SK-N-SH treated with all-trans-retinoic acid at 6 μM for 48 hours (cell line): ENCODE results near the gene INSIG2.

Experiments
- ARNTL ChIP-seq: fragments of 450-650 bp; formaldehyde crosslinking; IDR thresholded peaks from 2 replicates; pipeline ENCODE4 v1.5.0; 2020; ENCODE audit warnings: low read depth, mild to moderate bottlenecking, moderate library complexity, borderline replicate concordance
- BACH2 ChIP-seq: fragments of 250-450 bp; sonication (Bioruptor Pico); IDR thresholded peaks from 2 replicates; pipeline ENCODE4 v1.9.0; 2021; ENCODE audit warnings: mild to moderate bottlenecking, borderline replicate concordance
- CSDC2 ChIP-seq: fragments of 250-450 bp; sonication (Bioruptor Pico); IDR thresholded peaks from 2 replicates; pipeline ENCODE4 v1.5.0; 2020; ENCODE audit warnings: mild to moderate bottlenecking, moderate library complexity
- GLIS3 ChIP-seq: fragments of 250-450 bp; sonication (Bioruptor Pico); IDR thresholded peaks from 2 replicates; pipeline ENCODE4 v1.5.0; 2020; ENCODE audit warnings: mild to moderate bottlenecking, moderate library complexity
- PPARA ChIP-seq: fragments of 250-450 bp; sonication (Bioruptor Pico); IDR thresholded peaks from 2 replicates; pipeline ENCODE4 v1.5.0; 2020; ENCODE audit warnings: mild to moderate bottlenecking, borderline replicate concordance
- RARB ChIP-seq: fragments of 250-450 bp; sonication (Bioruptor Pico); IDR thresholded peaks from 2 replicates; pipeline ENCODE4 v1.8.0; 2021; ENCODE audit warnings: mild to moderate bottlenecking, moderate library complexity
- TOX ChIP-seq: fragments of 250-450 bp; sonication (Bioruptor Pico); IDR thresholded peaks from 2 replicates; pipeline ENCODE4 v1.8.0; 2021; ENCODE audit warnings: mild to moderate bottlenecking, moderate library complexity, borderline replicate concordance
- ZC3H10 ChIP-seq: fragments of 250-450 bp; sonication (Bioruptor Pico); IDR thresholded peaks from 2 replicates; pipeline ENCODE4 v1.5.1; 2021; ENCODE audit warnings: mild to moderate bottlenecking, moderate library complexity
- ZFP3 ChIP-seq: fragments of 250-450 bp; sonication (Bioruptor Pico); IDR thresholded peaks from 2 replicates; pipeline ENCODE4 v1.5.0; 2020; ENCODE audit warnings: mild to moderate bottlenecking, moderate library complexity
- ZFP30 ChIP-seq: fragments of 450-650 bp; formaldehyde crosslinking; IDR thresholded peaks from 2 replicates; pipeline ENCODE4 v1.5.0; 2022; ENCODE audit warnings: mild to moderate bottlenecking, moderate library complexity
- ZNF8 ChIP-seq: fragments of 450-650 bp; formaldehyde crosslinking; IDR thresholded peaks from 2 replicates; pipeline ENCODE4 v1.5.0; 2020; ENCODE audit warnings: mild to moderate bottlenecking, moderate library complexity
- TF ChIP-seq, protein P1 (sequence below): fragments of 250-450 bp; sonication (Bioruptor Pico); IDR thresholded peaks from 2 replicates; pipeline ENCODE4 v1.8.0; 2020; ENCODE audit warnings: mild to moderate bottlenecking, moderate library complexity, borderline replicate concordance
- TF ChIP-seq, protein P2 (sequence below): fragments of 250-450 bp; sonication (Bioruptor Pico); IDR thresholded peaks from 2 replicates; pipeline ENCODE4 v1.5.1; 2020; ENCODE audit warnings: low read depth, mild to moderate bottlenecking, moderate library complexity
- TF ChIP-seq, protein P3 (sequence below): fragments of 250-450 bp; sonication (Bioruptor Pico); IDR thresholded peaks from 2 replicates; pipeline ENCODE4 v1.5.0; 2020; ENCODE audit warnings: mild to moderate bottlenecking, moderate library complexity

DNA sequence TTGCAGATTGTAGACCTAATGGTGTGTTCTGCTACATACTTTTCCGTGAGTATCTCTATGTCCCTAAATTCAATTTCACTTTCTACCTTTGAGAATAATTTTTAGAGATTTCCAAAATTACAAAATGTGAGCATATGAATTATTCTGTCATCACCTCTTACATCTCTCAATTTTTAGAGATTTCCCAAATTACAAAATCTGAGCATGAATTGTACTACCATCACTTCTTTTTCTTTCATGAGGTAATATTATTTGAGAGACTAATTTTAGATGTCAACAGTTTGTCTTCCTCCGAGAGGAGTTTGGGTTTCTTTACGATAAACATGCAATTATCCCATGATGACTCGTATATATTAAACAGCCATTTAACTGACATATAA is 32.1 kb downstream of the INSIG2 start:
- no peak for TF ChIP-seq ZFP3 (CRISPR knock-in tag)
- no peak for TF ChIP-seq ZC3H10 (CRISPR knock-in tag)
- no peak for TF ChIP-seq PPARA (CRISPR knock-in tag)
- TF ChIP-seq TOX (CRISPR knock-in tag): no peak
- TF ChIP-seq BACH2: no peak
- TF ChIP-seq RARB (CRISPR knock-in tag): no peak
- TF ChIP-seq GLIS3 (CRISPR knock-in tag): no peak
- no peak for TF ChIP-seq ZNF8
- TF ChIP-seq ZFP30 (CRISPR knock-in tag): no peak
- TF ChIP-seq, protein P1, sequence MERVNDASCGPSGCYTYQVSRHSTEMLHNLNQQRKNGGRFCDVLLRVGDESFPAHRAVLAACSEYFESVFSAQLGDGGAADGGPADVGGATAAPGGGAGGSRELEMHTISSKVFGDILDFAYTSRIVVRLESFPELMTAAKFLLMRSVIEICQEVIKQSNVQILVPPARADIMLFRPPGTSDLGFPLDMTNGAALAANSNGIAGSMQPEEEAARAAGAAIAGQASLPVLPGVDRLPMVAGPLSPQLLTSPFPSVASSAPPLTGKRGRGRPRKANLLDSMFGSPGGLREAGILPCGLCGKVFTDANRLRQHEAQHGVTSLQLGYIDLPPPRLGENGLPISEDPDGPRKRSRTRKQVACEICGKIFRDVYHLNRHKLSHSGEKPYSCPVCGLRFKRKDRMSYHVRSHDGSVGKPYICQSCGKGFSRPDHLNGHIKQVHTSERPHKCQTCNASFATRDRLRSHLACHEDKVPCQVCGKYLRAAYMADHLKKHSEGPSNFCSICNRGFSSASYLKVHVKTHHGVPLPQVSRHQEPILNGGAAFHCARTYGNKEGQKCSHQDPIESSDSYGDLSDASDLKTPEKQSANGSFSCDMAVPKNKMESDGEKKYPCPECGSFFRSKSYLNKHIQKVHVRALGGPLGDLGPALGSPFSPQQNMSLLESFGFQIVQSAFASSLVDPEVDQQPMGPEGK: no peak
- TF ChIP-seq, protein P2, sequence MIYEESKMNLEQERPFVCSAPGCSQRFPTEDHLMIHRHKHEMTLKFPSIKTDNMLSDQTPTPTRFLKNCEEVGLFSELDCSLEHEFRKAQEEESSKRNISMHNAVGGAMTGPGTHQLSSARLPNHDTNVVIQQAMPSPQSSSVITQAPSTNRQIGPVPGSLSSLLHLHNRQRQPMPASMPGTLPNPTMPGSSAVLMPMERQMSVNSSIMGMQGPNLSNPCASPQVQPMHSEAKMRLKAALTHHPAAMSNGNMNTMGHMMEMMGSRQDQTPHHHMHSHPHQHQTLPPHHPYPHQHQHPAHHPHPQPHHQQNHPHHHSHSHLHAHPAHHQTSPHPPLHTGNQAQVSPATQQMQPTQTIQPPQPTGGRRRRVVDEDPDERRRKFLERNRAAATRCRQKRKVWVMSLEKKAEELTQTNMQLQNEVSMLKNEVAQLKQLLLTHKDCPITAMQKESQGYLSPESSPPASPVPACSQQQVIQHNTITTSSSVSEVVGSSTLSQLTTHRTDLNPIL (CRISPR knock-in tag): no peak
- TF ChIP-seq ARNTL (CRISPR knock-in tag): no peak
- TF ChIP-seq CSDC2: no peak
- TF ChIP-seq, protein P3, sequence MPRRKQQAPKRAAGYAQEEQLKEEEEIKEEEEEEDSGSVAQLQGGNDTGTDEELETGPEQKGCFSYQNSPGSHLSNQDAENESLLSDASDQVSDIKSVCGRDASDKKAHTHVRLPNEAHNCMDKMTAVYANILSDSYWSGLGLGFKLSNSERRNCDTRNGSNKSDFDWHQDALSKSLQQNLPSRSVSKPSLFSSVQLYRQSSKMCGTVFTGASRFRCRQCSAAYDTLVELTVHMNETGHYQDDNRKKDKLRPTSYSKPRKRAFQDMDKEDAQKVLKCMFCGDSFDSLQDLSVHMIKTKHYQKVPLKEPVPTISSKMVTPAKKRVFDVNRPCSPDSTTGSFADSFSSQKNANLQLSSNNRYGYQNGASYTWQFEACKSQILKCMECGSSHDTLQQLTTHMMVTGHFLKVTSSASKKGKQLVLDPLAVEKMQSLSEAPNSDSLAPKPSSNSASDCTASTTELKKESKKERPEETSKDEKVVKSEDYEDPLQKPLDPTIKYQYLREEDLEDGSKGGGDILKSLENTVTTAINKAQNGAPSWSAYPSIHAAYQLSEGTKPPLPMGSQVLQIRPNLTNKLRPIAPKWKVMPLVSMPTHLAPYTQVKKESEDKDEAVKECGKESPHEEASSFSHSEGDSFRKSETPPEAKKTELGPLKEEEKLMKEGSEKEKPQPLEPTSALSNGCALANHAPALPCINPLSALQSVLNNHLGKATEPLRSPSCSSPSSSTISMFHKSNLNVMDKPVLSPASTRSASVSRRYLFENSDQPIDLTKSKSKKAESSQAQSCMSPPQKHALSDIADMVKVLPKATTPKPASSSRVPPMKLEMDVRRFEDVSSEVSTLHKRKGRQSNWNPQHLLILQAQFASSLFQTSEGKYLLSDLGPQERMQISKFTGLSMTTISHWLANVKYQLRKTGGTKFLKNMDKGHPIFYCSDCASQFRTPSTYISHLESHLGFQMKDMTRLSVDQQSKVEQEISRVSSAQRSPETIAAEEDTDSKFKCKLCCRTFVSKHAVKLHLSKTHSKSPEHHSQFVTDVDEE (CRISPR knock-in tag): no peak
